GM19397 (cell line): ENCODE data around the gene SLC6A19.
A peak's percentile ranks its signal among the peaks of the same experiment; 100 is the strongest.

Experiments
- ATAC-seq: cut with Tn5 transposase; IDR thresholded peaks from one replicate; pipeline ENCODE4 v1.9.1; 2021; ENCODE audit warnings: mild to moderate bottlenecking, moderate library complexity; ENCODE audit not compliant: unreplicated experiment

The SLC6A19 gene

GRCh38 chr5:1165864-1166263 is 35.5 kb upstream of the SLC6A19 start:
- ATAC-seq = no peak

- ATAC-seq = no peak
Measured at GRCh38 chr5:1166370-1166769, 35.0 kb upstream of the SLC6A19 start.

GRCh38 chr5:1167361-1167727 is 34.1 kb upstream of the SLC6A19 start:
- no peak for ATAC-seq

GRCh38 chr5:1167728-1168709 is 33.4 kb upstream of the SLC6A19 start:
- peak; percentile 75 for ATAC-seq

GRCh38 chr5:1168796-1169195 is 32.6 kb upstream of the SLC6A19 start:
- ATAC-seq = no peak

GRCh38 chr5:1169211-1170115 is 31.9 kb upstream of the SLC6A19 start:
- ATAC-seq = no peak

- no peak for ATAC-seq
Measured at GRCh38 chr5:1171340-1171941, 30.0 kb upstream of the SLC6A19 start.

GRCh38 chr5:1172007-1172581 is 29.3 kb upstream of the SLC6A19 start:
- ATAC-seq = no peak

GRCh38 chr5:1172670-1173404 is 28.6 kb upstream of the SLC6A19 start:
- ATAC-seq = no peak

GRCh38 chr5:1173485-1174070 is 27.8 kb upstream of the SLC6A19 start:
- no peak for ATAC-seq

GRCh38 chr5:1174122-1174936 is 27.1 kb upstream of the SLC6A19 start:
- no peak for ATAC-seq

GRCh38 chr5:1175015-1175414 is 26.4 kb upstream of the SLC6A19 start:
- ATAC-seq = no peak

- ATAC-seq = no peak
Measured at GRCh38 chr5:1175801-1176472, 25.5 kb upstream of the SLC6A19 start.

- ATAC-seq = no peak
Measured at GRCh38 chr5:1176473-1177391, 24.7 kb upstream of the SLC6A19 start.

GRCh38 chr5:1177826-1178528 is 23.4 kb upstream of the SLC6A19 start:
- no peak for ATAC-seq

- no peak for ATAC-seq
Measured at GRCh38 chr5:1178529-1179382, 22.6 kb upstream of the SLC6A19 start.
